ENCODE results near the gene KLHDC7B. TPM values are rescaled to one million over a fixed set of nuclear protein-coding genes. Genes with fewer than 3 reads are reported as not detected.

The KLHDC7B gene
- total and polyA plus RNA-seq, 2 of the 13 experiments (the other 11 are each of a cell fraction or from before 2014, with no cell fraction given) = 0.11 TPM; not detected in 1

DNA sequence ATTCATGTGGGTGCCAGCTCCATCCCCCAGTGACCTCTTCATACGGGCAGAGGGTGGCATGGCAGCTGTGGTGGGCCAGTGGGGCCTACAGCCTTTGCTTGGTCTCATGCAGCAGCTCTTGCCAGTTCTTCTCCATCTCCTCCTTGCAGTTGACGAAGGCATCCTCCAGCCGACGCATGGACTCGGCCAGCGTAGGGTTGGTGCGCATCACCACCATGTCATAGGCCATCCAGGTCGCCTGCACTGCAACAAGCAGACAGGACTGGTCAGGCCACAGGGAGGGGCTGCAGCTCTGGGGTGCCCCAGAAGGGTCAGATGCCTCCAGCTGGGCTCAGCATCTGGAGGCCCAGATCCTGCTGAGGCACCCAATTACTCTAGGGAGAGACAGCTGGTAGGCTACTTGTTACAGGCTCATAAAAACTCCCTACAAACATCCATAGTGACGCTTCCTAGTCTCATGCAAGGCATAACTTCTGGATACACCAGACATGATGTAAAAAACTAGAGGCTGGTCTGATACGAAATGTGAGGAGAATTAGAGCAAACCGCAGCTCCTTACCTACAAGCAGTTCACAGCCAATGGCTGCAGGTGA lies 5.6 kb downstream of the KLHDC7B start:
- FAIRE-seq (no peak), DNase-seq (ENCODE audit: low spot score) (no peak), ATAC-seq (no peak)
- ChIA-PET CTCF (ENCODE audit: low intra/inter-chr PET ratio, low total read pairs) (no interaction called here), POLR2A (interaction anchor here (1.3 to 2.4 kb wide), 3 partner anchors 10 to 26 kb away, joined by 4 to 11 read pairs (median 5); partner anchors contain the start of gene SCO2)
- TF ChIP-seq, protein P1, sequence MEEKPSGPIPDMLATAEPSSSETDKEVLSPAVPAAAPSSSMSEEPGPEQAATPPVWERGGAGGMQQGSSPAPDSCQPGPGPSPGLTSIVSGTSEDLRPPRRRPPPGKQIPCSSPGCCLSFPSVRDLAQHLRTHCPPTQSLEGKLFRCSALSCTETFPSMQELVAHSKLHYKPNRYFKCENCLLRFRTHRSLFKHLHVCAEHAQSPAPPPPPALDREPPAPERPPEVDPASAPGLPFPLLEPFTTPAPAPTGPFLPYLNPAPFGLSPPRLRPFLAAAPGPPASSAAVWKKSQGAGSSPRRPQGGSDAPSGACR (CRISPR knock-in tag; IDR thresholded peaks at IDR 0.05) = no peak
- no peak for TF ChIP-seq SP2 (CRISPR knock-in tag; IDR thresholded peaks at IDR 0.05)
- no peak for TF ChIP-seq ZNF772 (CRISPR knock-in tag; IDR thresholded peaks at IDR 0.05)
- TF ChIP-seq CENPX (CRISPR knock-in tag; IDR thresholded peaks at IDR 0.05) = no peak
- TF ChIP-seq, protein P2, sequence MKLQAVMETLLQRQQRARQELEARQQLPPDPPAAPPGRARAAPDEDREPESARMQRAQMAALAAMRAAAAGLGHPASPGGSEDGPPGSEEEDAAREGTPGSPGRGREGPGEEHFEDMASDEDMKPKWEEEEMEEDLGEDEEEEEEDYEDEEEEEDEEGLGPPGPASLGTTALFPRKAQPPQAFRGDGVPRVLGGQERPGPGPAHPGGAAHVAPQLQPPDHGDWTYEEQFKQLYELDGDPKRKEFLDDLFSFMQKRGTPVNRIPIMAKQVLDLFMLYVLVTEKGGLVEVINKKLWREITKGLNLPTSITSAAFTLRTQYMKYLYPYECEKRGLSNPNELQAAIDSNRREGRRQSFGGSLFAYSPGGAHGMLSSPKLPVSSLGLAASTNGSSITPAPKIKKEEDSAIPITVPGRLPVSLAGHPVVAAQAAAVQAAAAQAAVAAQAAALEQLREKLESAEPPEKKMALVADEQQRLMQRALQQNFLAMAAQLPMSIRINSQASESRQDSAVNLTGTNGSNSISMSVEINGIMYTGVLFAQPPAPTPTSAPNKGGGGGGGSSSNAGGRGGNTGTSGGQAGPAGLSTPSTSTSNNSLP (IDR thresholded peaks at IDR 0.05; ENCODE audit: low read depth, low read length) = no peak
- TF ChIP-seq AGO2 (optimal IDR thresholded peaks at IDR 0.05; ENCODE audit: low read depth, low read length) = no peak
- TF ChIP-seq, protein P3, sequence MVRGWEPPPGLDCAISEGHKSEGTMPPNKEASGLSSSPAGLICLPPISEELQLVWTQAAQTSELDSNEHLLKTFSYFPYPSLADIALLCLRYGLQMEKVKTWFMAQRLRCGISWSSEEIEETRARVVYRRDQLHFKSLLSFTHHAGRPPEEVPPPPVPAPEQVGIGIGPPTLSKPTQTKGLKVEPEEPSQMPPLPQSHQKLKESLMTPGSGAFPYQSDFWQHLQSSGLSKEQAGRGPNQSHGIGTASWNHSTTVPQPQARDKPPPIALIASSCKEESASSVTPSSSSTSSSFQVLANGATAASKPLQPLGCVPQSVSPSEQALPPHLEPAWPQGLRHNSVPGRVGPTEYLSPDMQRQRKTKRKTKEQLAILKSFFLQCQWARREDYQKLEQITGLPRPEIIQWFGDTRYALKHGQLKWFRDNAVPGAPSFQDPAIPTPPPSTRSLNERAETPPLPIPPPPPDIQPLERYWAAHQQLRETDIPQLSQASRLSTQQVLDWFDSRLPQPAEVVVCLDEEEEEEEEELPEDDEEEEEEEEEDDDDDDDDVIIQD (CRISPR knock-in tag; IDR thresholded peaks at IDR 0.05; ENCODE audit: low read depth) = no peak
- no peak for TF ChIP-seq GATAD1 (CRISPR knock-in tag; IDR thresholded peaks at IDR 0.05)
- TF ChIP-seq TMF1 (CRISPR knock-in tag; IDR thresholded peaks at IDR 0.05; ENCODE audit: low read depth) = no peak
- no peak for TF ChIP-seq CHD4 (IDR thresholded peaks at IDR 0.05; ENCODE audit: borderline replicate concordance, low read length)
- TF ChIP-seq ZNF317 (CRISPR knock-in tag; IDR thresholded peaks at IDR 0.05) = no peak
- no peak for TF ChIP-seq NBN (conservative IDR thresholded peaks at IDR 0.05)
- no peak for TF ChIP-seq REL (CRISPR knock-in tag; conservative IDR thresholded peaks at IDR 0.05)
- TF ChIP-seq RNF2 (conservative IDR thresholded peaks at IDR 0.05; ENCODE audit: low read depth) = no peak
- TF ChIP-seq RARG (CRISPR knock-in tag; IDR thresholded peaks at IDR 0.05; ENCODE audit: low read depth) = no peak
- in situ Hi-C loops (cut with HindIII; ENCODE audit: extremely low pct_ligation_motif_present, low pct_unique_long_range_greater_than_20kb) (no loop called here), intact Hi-C loops (cut with micrococcal nuclease; ENCODE audit: unreplicated experiment) (no loop called here)
- no peaks in the 10 kb centered on the region for H3K9me3 ChIP-seq (ENCODE audit: low read length)
- no peak overlapping the region for H3K4me3 ChIP-seq (replicated peaks in 1 of 3; ENCODE audit: insufficient read depth in 1 of 3, low read depth in 2 of 3, low read length in 3 of 3)
- H3K27ac ChIP-seq (ENCODE audit: extremely low read length, insufficient read depth, low read length) = no peak overlapping the region
- peaks cover 17% of the 10 kb centered on the region for H3K4me1 ChIP-seq (ENCODE audit: insufficient read depth, low read length)
- BruUV-seq (replicated peaks) = no TSS peak
- no peak overlapping the region for H3K4me2 ChIP-seq (ENCODE audit: low read depth, low read length)
- H3K36me3 ChIP-seq (replicated peaks in 1 of 2; ENCODE audit: control insufficient read depth in 1 of 2, insufficient read depth in 2 of 2, low read length in 2 of 2) = no peaks in the 10 kb centered on the region
- no peak overlapping the region for H3K9ac ChIP-seq (ENCODE audit: insufficient read depth, low read depth, low read length)
- no peaks in the 10 kb centered on the region for H4K20me1 ChIP-seq (ENCODE audit: insufficient read depth, low read length)
- WGBS (ENCODE audit: low lambda C conversion rate) = 52% methylated on average over 5 of the region's 11 CpGs
- H3K79me2 ChIP-seq (ENCODE audit: insufficient read depth, low read length) = no peaks in the 10 kb centered on the region
- H2AFZ ChIP-seq (ENCODE audit: low read length) = no peak overlapping the region
- H3K27me3 ChIP-seq (ENCODE audit: control insufficient read depth in 1 of 2, insufficient read depth in 2 of 2, low read length in 2 of 2) = peaks cover 1 to 16% of the 10 kb centered on the region in 2 experiments
